NCI-H2081 (cell line): ENCODE data around the gene NAT8L.

Experiments used
- DNase-seq, 2 experiments: peaks; one replicate each; lab custom pipeline; 2025; lab: John Stamatoyannopoulos, UW

NAT8L gene

GRCh38 chr4:2064276-2064991, 5.3 kb downstream of the NAT8L start:
- no peak for DNase-seq

- DNase-seq: no peak
Measured at GRCh38 chr4:2065106-2065930, 6.2 kb downstream of the NAT8L start.

GRCh38 chr4:2066011-2066551, 7.0 kb downstream of the NAT8L start:
- DNase-seq: no peak

- no peak for DNase-seq
Measured at GRCh38 chr4:2066571-2067445, 7.7 kb downstream of the NAT8L start.

GRCh38 chr4:2067446-2068197, 8.5 kb downstream of the NAT8L start:
- DNase-seq: no peak

GRCh38 chr4:2068198-2068470, 9.0 kb downstream of the NAT8L start:
- DNase-seq: no peak

GRCh38 chr4:2068566-2068965, 9.4 kb downstream of the NAT8L start:
- DNase-seq: no peak

GRCh38 chr4:2069161-2069971, 10.2 kb downstream of the NAT8L start:
- DNase-seq: no peak

GRCh38 chr4:2069986-2070385, 10.9 kb downstream of the NAT8L start:
- DNase-seq: no peak

- no peak for DNase-seq
Measured at GRCh38 chr4:2070421-2071251, 11.5 kb downstream of the NAT8L start.

- DNase-seq: peak in 1 of 2 experiments; percentile 39
Measured at GRCh38 chr4:2071252-2071911, 12.3 kb downstream of the NAT8L start.

- DNase-seq: peak; percentile 36 to 62
Measured at GRCh38 chr4:2071912-2072867, 13.1 kb downstream of the NAT8L start.

GRCh38 chr4:2072971-2073807, 14.1 kb downstream of the NAT8L start:
- DNase-seq: no peak

- no peak for DNase-seq
Measured at GRCh38 chr4:2073808-2074481, 14.8 kb downstream of the NAT8L start.

GRCh38 chr4:2074588-2074987, 15.5 kb downstream of the NAT8L start:
- no peak for DNase-seq

GRCh38 chr4:2075171-2075986, 16.3 kb downstream of the NAT8L start:
- no peak for DNase-seq
